Activated naive CD4-positive, alpha-beta T cell treated with anti-CD3 and anti-CD28 coated beads, Interleukin-2, amount 50 U/mL, for 16 hours (primary cell): ENCODE results near the gene GRIK4.

Source experiments
- DNase-seq: peaks from one replicate; pipeline ENCODE4 v3.0.0-alpha.2; 2020

Gene GRIK4

GRCh38 chr11:120712881-120713280, 201.3 kb downstream of the GRIK4 start:
- no peak for DNase-seq

- DNase-seq: no peak
These were observed 201.7 kb downstream of the GRIK4 start for GRCh38 chr11:120713296-120713695.

GRCh38 chr11:120714438-120714837, 202.9 kb downstream of the GRIK4 start:
- DNase-seq: no peak

GRCh38 chr11:120715239-120715638, 203.7 kb downstream of the GRIK4 start:
- no peak for DNase-seq

GRCh38 chr11:120717042-120717441, 205.5 kb downstream of the GRIK4 start:
- no peak for DNase-seq

- DNase-seq: no peak
These were observed 206.1 kb downstream of the GRIK4 start for GRCh38 chr11:120717623-120718022.

GRCh38 chr11:120718171-120718570, 206.6 kb downstream of the GRIK4 start:
- no peak for DNase-seq

GRCh38 chr11:120719348-120719747, 207.8 kb downstream of the GRIK4 start:
- no peak for DNase-seq

GRCh38 chr11:120720760-120721159, 209.2 kb downstream of the GRIK4 start:
- no peak for DNase-seq

- no peak for DNase-seq
These were observed 211.0 kb downstream of the GRIK4 start for GRCh38 chr11:120722524-120722923.

GRCh38 chr11:120723751-120724150, 212.2 kb downstream of the GRIK4 start:
- DNase-seq: no peak

- no peak for DNase-seq
These were observed 216.2 kb downstream of the GRIK4 start for GRCh38 chr11:120727752-120728151.

- no peak for DNase-seq
These were observed 223.5 kb downstream of the GRIK4 start for GRCh38 chr11:120735035-120735434.

- DNase-seq: no peak
These were observed 227.0 kb downstream of the GRIK4 start for GRCh38 chr11:120738516-120739046.

- no peak for DNase-seq
These were observed 228.2 kb downstream of the GRIK4 start for GRCh38 chr11:120739780-120740179.

GRCh38 chr11:120740380-120740779, 228.8 kb downstream of the GRIK4 start:
- no peak for DNase-seq

GRCh38 chr11:120744016-120744994, 232.8 kb downstream of the GRIK4 start:
- DNase-seq: no peak

- DNase-seq: no peak
These were observed 234.8 kb downstream of the GRIK4 start for GRCh38 chr11:120746376-120746775.

GRCh38 chr11:120746836-120747609, 235.5 kb downstream of the GRIK4 start:
- DNase-seq: no peak

GRCh38 chr11:120747850-120748814, 236.6 kb downstream of the GRIK4 start:
- no peak for DNase-seq

GRCh38 chr11:120749395-120749794, 237.8 kb downstream of the GRIK4 start:
- no peak for DNase-seq
